ENCODE data around the gene STRAP. TPM values are rescaled to one million over a fixed set of nuclear protein-coding genes. Genes with fewer than 3 reads are reported as not detected.

STRAP gene
- total and polyA plus RNA-seq, 4 donors = 33.5 to 63.8 (median 48.1) TPM

DNA sequence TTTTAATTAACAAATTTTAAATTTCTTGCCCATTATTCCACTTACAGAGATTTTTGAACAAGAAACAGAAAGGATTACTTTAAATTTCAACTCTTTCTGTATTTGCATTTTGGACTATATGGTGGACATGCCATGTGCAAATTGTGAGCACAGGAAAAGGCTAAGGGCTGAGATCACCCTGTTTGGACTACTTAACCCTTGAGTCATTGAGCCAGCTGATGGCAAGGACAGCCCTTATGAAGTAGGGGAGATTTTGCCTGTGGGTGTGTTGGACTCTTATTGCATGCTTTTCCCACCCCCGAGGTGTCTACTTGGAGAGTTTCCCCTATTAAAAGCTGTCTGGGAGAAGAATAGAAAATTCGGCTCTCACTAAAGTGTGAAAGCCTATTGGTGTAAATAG is 46.2 kb downstream of the STRAP start:
- no peak overlapping the region for H3K4me3 ChIP-seq (ENCODE audit: low read depth in 1 of 3, low read length in 3 of 3)
- H3K36me3 ChIP-seq (ENCODE audit: control insufficient read depth in 4 of 4, insufficient read depth in 3 of 4, low read depth in 1 of 4, low read length in 3 of 4) = peaks cover 0 to 1% (median 0%) of the 10 kb centered on the region in 4 donors
- H3K9ac ChIP-seq (ENCODE audit: low read depth in 1 of 2, low read length in 2 of 2) = no peak overlapping the region
- H3K4me1 ChIP-seq (ENCODE audit: control insufficient read depth in 4 of 4, insufficient read depth in 4 of 4, low read length in 3 of 4) = peaks cover 0 to 17% (median 4%) of the 10 kb centered on the region in 4 donors
- no peak for TF ChIP-seq RAD21 (IDR thresholded peaks at IDR 0.05)
- TF ChIP-seq, protein P1, sequence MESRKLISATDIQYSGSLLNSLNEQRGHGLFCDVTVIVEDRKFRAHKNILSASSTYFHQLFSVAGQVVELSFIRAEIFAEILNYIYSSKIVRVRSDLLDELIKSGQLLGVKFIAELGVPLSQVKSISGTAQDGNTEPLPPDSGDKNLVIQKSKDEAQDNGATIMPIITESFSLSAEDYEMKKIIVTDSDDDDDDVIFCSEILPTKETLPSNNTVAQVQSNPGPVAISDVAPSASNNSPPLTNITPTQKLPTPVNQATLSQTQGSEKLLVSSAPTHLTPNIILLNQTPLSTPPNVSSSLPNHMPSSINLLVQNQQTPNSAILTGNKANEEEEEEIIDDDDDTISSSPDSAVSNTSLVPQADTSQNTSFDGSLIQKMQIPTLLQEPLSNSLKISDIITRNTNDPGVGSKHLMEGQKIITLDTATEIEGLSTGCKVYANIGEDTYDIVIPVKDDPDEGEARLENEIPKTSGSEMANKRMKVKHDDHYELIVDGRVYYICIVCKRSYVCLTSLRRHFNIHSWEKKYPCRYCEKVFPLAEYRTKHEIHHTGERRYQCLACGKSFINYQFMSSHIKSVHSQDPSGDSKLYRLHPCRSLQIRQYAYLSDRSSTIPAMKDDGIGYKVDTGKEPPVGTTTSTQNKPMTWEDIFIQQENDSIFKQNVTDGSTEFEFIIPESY (IDR thresholded peaks at IDR 0.05) = no peak
- WGBS = 66% methylated on average over 2 of the region's 2 CpGs
- DNase-seq (ENCODE audit: low spot score) = no peak
- H3K27me3 ChIP-seq (ENCODE audit: control insufficient read depth in 4 of 4, insufficient read depth in 4 of 4, low read length in 3 of 4) = no peaks in the 10 kb centered on the region
- H3K9me3 ChIP-seq (ENCODE audit: control insufficient read depth in 4 of 4, low read length in 3 of 4) = peaks cover 0 to 2% (median 0%) of the 10 kb centered on the region in 4 donors
- no peak overlapping the region for H3K27ac ChIP-seq (ENCODE audit: low read depth in 1 of 2, low read length in 2 of 2)

GRCh38 chr12:15928870-15929571 is 46.8 kb downstream of the STRAP start:
- 62% methylated on average over 10 of the region's 10 CpGs for WGBS
- Histone ChIP-seq H3K4me3 (ENCODE audit: low read depth in 1 of 3, low read length in 3 of 3) (no peak overlapping the region), H3K9ac (ENCODE audit: low read depth in 1 of 2, low read length in 2 of 2) (no peak overlapping the region), H3K36me3 (ENCODE audit: control insufficient read depth in 4 of 4, insufficient read depth in 3 of 4, low read depth in 1 of 4, low read length in 3 of 4) (peaks cover 0 to 1% (median 0%) of the 10 kb centered on the region in 4 donors), H3K9me3 (ENCODE audit: control insufficient read depth in 4 of 4, low read length in 3 of 4) (peaks cover 0 to 2% (median 0%) of the 10 kb centered on the region in 4 donors), H3K27ac (ENCODE audit: low read depth in 1 of 2, low read length in 2 of 2) (no peak overlapping the region), H3K4me1 (ENCODE audit: control insufficient read depth in 4 of 4, insufficient read depth in 4 of 4, low read length in 3 of 4) (peaks cover 0 to 17% (median 4%) of the 10 kb centered on the region in 4 donors), H3K27me3 (ENCODE audit: control insufficient read depth in 4 of 4, insufficient read depth in 4 of 4, low read length in 3 of 4) (no peaks in the 10 kb centered on the region)
- DNase-seq (ENCODE audit: low spot score) = no peak
- TF ChIP-seq RXRA (IDR thresholded peaks at IDR 0.05) = no peak
- TF ChIP-seq EGR1 (IDR thresholded peaks at IDR 0.05; ENCODE audit: low read depth in 2 of 2) = no peak
- no peak for TF ChIP-seq GABPA (IDR thresholded peaks at IDR 0.05 in 1 of 2, conservative IDR thresholded peaks at IDR 0.05 in 1 of 2)
- no peak for TF ChIP-seq NR2F2 (IDR thresholded peaks at IDR 0.05)
- no peak for TF ChIP-seq MAX (IDR thresholded peaks at IDR 0.05)
- no peak for TF ChIP-seq YY1 (IDR thresholded peaks at IDR 0.05)
- TF ChIP-seq, protein P1 (IDR thresholded peaks at IDR 0.05) = no peak
- no peak for TF ChIP-seq HNF4A (conservative IDR thresholded peaks at IDR 0.05)
- no peak for TF ChIP-seq FOXA1 (IDR thresholded peaks at IDR 0.05)
- no peak for TF ChIP-seq SP1 (IDR thresholded peaks at IDR 0.05)
- TF ChIP-seq, protein P2, sequence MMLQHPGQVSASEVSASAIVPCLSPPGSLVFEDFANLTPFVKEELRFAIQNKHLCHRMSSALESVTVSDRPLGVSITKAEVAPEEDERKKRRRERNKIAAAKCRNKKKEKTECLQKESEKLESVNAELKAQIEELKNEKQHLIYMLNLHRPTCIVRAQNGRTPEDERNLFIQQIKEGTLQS (IDR thresholded peaks at IDR 0.05) = no peak
- TF ChIP-seq FOXA2 (IDR thresholded peaks at IDR 0.05) = no peak
- no peak for TF ChIP-seq RAD21 (IDR thresholded peaks at IDR 0.05)
- TF ChIP-seq, protein P3, sequence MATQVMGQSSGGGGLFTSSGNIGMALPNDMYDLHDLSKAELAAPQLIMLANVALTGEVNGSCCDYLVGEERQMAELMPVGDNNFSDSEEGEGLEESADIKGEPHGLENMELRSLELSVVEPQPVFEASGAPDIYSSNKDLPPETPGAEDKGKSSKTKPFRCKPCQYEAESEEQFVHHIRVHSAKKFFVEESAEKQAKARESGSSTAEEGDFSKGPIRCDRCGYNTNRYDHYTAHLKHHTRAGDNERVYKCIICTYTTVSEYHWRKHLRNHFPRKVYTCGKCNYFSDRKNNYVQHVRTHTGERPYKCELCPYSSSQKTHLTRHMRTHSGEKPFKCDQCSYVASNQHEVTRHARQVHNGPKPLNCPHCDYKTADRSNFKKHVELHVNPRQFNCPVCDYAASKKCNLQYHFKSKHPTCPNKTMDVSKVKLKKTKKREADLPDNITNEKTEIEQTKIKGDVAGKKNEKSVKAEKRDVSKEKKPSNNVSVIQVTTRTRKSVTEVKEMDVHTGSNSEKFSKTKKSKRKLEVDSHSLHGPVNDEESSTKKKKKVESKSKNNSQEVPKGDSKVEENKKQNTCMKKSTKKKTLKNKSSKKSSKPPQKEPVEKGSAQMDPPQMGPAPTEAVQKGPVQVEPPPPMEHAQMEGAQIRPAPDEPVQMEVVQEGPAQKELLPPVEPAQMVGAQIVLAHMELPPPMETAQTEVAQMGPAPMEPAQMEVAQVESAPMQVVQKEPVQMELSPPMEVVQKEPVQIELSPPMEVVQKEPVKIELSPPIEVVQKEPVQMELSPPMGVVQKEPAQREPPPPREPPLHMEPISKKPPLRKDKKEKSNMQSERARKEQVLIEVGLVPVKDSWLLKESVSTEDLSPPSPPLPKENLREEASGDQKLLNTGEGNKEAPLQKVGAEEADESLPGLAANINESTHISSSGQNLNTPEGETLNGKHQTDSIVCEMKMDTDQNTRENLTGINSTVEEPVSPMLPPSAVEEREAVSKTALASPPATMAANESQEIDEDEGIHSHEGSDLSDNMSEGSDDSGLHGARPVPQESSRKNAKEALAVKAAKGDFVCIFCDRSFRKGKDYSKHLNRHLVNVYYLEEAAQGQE (IDR thresholded peaks at IDR 0.05) = no peak
- no peak for TF ChIP-seq TAF1 (conservative IDR thresholded peaks at IDR 0.05)

Data from liver (tissue), 9 donors.